Measurements from ENCODE around the gene HEXD.
"Not testable (repeated sequence)": the region's sequence is repeated elsewhere in the genome, so short reads cannot be mapped to it uniquely, and the experiment has no call there.

The HEXD gene

DNA sequence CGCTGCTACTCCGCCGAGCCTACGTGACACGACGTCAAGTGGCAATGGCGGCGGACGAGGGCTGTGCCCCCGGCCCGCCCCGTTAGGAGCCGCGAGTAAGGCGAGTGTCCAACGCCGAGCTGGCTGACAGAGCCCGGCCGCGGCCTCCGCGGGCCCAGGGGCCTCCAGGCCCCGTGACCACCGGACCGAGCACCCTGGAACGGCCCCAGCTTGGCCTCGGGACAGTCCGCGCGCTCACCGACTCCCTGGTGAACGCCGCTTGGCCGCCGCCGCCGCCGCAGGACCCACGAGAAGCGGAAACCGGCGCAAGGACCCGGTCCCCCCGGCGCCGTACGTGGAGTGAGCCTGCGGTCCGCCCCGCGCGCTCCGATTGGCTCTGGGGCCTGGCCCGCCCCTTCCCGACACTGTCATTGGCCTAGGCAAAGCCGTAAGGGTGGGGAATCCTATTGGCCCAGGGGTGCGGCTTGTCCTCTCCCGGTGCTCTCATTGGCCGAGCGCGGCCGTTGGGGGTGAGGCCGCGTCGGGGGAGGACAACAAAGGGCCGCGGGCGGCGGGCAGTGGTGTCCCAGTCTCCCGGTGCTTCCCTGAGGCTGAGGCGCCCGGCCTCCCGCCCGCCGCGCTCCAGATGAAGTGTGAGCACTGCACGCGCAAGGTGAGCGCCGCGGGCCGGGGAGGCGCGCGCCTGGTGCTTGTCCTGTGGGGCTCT is 40.2 kb downstream of the HEXD start, which contains the start of gene NARF:
Gene NARF (plus strand): TSS at position 563 of the 706 bp plus-strand sequence. CDS start 63 bp downstream, at position 626.
- DNase-seq (ENCODE audit: low read depth), result peak; percentile 97

DNA sequence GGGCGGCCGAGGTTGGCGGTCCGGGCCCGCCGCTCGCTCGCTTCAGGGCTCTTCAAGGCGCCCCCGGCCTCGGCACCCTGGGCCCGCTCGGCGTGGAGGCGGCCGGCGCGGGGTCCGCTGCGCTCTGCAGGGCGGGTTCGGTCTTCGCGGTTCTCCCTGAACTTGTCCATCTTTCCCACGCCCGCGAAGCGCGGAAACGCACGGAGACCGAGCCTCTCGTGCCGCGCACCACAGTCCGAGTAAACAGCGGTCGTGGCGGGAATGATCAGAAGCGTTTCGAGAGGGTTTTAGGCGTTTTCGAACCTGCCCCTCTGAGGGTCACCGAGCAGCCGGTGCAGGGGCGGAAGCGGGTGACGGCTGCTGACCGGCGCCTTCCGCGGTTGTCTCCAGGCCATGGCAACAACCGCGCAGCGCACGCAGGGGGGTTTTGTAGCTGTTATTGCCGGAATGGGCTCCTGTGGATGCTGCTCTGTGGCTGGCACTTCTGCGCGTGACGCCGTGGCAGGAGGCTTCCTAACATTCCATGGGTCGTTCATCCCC is 40.8 kb downstream of the HEXD start:
- peak; percentile 43 for DNase-seq (ENCODE audit: low read depth)

DNA sequence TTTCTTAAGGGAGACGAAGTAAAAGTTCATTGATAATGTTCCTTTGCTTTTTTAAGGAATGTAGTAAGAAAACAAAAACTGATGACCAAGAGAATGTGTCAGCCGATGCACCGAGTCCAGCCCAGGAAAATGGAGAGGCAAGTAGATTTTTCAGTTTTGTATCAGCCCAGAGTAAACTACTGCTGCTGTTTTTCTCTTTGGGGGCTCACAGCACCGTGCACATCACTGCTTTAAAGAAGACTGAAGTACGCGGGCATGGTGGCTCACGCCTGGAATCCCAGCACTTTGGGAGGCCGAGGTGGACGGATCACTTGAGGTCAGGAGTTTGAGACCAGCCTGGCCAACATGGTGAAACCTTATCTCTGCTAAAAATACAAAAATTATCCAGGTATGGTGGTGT is 41.8 kb downstream of the HEXD start:
- DNase-seq (ENCODE audit: low read depth), result not testable (repeated sequence)

DNA sequence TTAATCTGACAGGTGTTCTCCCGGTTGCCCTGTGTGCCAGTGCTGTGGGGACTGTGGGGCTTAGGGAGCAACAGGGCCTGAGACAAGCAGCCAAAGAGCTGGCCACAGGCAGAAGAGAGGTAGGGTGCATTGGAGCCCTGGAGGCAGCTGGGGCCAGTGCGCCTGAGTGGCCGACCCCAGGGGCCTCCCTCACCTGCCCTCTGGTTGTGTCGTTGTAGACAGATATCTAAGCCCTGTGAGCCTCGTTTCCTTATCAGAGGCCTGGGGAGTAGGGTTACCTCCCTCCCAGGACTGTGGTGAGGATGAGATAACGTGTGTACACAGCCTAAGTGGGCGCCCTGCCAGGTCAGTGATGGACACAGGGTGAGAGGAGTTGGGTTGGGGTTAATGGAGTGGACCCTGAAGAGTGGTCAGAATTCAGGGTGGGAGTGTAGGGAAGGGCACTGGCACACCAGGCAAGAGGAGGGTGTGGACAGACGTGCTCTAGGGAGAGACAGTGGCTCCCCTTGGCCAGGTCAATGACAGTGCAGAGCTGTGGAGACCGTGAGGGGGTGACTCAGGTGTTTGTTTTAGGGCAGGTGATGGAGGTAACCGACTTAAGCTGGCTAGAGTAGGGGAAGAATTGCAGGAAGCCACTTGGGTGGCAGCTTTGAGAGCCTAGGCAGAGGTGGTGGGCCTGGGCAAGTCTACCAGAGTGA is 43.8 kb downstream of the HEXD start:
- DNase-seq (ENCODE audit: low read depth), result peak; percentile 25

DNA sequence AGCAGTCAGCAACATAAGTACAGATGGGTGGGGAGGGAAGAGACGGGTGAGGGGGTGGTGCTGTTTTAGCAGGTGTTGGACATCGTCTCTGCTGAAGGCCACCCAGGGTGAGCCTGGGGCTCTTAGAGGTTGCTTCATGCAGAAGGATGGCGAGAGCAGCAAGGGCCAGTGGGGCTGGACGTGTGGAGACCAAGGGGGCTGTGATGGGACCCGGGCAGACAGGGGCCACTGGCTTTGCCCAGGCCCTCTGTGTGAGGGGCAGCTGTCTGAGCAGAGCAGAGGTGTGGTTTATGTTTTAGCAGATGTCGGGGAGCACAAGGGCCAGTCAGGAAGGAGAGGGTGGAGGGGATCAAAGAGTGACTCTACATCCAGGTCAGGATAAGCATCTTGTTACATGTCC is 45.2 kb downstream of the HEXD start:
- no peak for DNase-seq (ENCODE audit: low read depth)

DNA sequence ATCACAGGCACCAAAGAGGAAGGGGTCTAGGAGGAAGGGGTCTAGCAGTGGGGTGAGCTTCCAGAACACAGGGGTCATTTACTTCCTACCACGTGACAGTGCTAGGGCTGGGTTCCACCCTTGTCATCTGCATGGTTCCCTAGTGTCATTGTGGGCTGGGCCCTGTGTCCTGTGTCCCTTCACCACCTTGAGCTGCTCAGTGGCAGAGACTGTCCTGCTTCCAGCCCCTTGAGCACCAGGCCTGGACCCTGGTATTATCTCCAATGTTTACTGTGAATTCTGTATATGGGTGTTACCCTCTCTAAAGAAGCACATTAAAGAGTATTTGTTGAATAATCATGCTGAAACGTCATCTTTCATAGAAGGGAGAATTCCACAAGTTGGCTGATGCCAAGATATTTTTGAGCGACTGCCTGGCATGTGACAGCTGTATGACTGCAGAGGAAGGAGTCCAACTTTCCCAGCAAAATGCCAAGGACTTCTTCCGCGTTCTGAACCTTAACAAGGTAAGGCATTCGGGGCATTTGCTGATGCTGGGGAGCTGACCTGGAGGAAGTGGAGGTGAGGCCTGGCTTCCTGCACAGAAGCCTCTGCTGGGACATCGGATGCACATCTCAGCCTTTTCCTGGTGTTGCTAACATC is 45.9 kb downstream of the HEXD start:
- no peak for DNase-seq (ENCODE audit: low read depth)

DNA sequence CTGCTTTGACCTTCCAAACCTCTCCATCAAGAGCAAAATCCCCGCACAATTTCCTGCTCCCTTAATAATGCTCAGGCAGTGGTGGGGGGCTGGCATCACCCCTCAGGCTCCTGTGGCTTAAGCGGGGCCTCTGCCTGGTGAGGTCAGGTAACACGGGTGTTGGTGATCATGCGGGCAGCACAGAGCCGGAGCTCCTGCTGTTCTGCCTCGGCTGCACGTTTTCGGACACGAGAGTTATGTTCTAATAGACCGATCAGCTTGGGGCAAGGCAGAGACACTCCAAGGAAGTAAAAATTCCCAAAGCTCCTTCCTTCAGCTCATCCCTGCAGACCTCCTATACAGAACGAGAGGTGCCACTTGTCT is 46.4 kb downstream of the HEXD start:
- no peak for DNase-seq (ENCODE audit: low read depth)

DNA sequence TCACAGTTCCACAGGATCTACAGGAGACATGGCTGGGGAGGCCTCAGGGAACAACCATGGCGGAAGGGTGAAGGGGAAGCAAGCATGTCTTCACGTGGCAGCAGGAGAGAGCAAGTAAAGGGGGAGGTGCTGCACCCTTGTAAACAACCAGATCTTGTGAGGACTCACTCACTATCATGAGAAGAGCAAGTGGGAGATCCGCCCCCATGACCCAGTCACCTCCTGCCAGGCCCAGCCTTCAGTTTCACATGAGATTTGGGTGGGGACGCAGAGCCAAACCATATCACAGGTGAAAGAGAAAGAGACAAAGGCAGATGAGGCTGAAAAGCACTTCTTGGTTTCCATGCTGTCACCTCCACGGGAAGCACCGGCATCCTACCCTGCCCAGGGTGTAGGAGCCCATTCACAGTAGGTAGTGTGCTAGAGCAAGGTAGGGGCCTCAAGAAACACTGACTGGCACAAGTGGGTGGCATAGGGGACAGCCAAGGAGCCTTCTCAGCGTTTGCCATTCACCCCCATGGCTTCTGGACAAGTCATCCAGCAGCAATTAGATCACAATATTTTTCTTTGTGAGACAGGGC is 47.0 kb downstream of the HEXD start:
- DNase-seq (ENCODE audit: low read depth), result no peak

DNA sequence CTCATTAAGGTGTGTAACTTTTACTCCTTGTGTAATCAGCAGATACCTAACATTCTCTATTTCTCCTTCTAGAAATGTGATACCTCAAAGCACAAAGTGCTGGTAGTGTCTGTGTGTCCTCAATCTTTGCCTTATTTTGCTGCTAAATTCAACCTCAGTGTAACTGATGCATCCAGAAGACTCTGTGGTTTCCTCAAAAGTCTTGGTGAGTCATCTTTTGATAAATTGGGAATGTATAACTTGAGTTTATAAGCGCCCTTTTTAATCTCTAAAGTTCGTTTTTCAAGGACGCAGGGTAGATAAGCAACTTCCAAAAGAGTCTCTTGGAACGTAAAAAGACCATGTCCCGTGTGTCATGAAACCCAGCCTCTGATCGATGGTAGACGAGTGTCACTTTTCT is 50.5 kb downstream of the HEXD start:
- DNase-seq (ENCODE audit: low read depth), result peak; percentile 76

DNA sequence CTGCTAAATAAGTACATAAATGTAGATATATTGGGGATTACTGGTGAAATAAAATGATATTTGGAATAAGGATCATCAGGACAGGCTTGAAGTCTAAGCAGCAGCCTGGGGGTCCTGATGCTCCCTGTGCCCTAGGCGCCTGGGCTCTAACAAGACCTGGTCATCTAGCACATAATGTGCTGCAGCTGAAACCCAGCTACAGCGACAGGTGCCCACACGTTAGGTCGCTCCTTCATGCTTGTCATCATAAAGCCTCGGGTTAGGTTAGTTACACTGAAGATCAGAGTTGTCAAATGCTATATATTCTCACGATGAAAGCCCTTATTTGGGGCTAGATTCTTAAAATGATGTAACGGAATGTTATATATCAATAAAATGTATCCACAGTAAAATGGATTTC is 51.9 kb downstream of the HEXD start:
- no peak for DNase-seq (ENCODE audit: low read depth)

DNA sequence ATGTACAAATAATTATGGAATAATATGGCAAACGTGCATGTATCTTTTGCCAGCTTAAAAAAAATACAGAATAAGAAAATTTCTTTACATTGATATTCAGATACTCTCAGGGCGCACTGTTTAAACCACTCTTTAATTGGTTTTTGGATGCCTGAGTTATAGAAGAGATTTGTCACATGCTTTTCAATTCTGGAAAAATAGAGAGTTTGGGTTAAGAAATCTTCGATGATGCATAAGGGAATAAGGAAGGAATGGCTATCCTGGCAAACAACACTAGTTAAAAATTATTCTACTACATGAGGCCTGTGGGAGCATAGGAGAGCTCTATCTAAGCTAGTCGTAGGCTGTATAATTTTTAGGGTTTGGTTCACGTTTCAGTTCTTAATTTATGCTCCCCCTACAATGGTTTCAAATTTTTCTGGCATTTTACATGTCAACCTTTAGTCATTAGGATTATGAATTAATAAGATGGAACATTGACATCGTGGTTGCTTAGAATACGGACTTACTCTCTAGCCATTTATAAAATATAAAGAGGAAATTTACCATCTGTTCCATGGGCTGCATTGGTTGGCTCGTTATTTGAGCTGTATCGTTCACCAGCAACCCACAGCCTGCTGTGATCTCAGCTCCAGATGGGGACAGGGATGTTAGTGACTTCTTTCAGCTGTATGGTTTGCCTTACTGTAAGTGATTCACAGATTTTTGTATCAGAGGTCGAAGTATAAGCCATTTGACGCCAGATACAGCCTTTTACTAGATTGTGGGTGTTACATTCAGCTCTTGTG is 56.3 kb downstream of the HEXD start:
- no peak for DNase-seq (ENCODE audit: low read depth)

DNA sequence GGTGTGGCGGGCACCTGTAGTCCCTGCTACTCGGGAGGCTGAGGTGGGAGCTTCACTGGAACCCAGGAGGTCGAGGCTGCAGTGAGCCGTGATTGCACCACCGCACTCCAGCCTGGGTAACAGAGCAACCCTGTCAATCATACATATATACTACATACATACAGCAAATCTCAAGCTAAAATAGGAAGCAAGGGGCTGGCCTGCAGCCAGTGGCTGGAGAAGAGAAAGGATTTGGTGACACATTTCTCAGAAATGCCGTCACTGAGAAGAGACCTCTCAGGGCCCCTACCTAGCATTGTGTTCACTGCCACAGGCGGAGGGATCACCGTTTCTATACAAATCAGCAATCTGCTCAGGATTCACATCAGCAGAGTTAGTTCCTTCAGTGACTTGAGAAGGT is 57.3 kb downstream of the HEXD start:
- no peak for DNase-seq (ENCODE audit: low read depth)

DNA sequence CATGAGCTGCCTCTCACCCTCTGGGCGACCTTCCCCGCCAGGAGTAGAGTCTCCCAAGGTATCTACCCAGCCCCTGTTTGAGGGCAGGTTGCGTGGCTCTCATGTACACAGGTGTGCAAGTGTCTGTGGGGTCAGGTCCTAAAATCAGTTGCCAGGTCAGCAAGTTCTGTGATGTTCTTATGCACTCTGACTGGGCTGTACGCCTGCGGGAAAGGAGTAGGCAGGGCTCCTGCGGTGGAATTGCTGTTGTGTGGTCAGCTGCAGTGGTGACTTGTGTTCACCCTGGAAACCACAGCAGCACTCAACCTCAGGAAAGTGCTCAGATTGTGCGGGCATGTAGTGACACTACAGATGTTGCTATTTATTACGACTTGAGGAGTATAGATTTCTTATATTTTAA is 59.8 kb downstream of the HEXD start:
- DNase-seq (ENCODE audit: low read depth), result no peak

DNA sequence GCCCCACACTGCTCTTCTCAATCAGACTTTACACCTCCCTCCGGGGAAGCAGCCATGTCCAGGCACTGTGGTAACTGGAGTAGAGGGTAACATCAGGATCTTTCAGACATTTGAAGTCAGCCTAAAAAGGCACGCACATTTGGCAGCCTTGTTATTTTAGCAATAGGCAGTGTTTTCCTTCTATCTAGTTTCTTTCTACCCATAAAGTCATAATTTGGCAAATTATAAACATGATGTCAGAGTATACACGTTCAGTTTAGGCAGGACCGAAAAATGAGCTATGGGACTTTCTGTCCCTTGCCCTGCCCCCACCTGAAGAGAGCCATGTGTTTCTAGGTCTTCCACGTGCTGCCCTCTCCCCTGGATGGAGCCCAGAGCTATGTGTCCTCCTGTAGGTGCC is 61.5 kb downstream of the HEXD start:
- DNase-seq (ENCODE audit: low read depth), result no peak

DNA sequence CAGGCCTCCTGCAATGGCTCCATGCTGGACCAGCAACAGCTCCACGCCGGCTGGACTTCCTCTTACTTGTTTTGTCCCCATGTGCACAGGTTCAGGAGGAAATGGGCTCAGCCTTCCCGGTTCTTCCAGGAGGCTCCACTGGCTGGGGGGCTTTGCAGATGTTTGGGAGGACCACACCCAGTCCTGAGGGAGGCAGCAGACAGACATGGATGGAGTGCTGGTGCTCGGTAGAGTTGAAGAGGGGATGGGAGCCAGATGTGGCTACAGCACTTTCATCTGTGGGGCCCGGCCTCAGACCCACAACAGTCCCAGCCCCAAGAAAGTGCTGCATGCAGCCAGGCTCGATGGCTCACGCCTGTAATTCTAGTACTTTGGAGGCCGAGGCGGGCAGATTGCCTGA is 62.2 kb downstream of the HEXD start:
- no peak for DNase-seq (ENCODE audit: low read depth)

DNA sequence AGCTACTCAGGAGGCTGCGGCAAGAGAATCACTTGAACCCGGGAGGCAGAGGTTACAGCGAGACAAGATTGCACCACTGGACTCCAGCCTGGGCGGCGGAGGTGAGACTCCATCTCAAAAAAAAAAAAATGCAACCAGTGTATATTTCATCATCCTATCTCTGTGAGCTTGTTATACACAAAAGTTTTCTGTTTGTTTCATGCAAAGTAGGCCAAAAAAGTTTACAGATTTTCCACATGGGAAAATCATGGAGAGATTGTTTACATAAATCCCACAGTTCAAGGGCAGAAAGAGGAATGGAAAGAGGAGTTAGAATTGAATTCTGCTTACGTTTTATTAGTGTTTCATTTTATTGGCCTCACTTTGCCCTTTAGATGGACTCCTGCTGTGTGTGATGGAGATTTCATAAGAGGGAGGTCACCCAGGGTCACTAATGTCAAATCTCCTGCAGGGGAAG is 65.1 kb downstream of the HEXD start:
- DNase-seq (ENCODE audit: low read depth), result no peak

DNA sequence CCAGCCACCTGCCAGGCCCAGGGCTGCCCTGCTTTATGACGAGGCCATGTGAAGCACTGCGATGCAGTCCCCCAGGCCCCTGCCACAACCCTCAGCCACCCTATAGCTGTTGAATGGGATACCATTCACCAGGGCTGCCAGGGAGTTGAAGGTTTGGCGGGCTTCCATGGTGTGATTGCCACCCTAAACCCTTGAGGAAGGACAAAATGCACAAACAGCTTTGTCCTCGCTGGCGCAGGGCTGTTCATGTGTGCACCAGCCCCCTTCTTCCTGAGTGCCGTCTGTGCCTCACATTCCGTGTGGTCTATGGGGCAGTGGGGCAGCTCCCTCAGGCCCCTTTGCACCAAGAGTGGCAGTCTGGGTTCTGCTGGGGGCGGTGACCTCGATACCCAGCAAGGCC is 65.7 kb downstream of the HEXD start:
- DNase-seq (ENCODE audit: low read depth), result no peak

DNA sequence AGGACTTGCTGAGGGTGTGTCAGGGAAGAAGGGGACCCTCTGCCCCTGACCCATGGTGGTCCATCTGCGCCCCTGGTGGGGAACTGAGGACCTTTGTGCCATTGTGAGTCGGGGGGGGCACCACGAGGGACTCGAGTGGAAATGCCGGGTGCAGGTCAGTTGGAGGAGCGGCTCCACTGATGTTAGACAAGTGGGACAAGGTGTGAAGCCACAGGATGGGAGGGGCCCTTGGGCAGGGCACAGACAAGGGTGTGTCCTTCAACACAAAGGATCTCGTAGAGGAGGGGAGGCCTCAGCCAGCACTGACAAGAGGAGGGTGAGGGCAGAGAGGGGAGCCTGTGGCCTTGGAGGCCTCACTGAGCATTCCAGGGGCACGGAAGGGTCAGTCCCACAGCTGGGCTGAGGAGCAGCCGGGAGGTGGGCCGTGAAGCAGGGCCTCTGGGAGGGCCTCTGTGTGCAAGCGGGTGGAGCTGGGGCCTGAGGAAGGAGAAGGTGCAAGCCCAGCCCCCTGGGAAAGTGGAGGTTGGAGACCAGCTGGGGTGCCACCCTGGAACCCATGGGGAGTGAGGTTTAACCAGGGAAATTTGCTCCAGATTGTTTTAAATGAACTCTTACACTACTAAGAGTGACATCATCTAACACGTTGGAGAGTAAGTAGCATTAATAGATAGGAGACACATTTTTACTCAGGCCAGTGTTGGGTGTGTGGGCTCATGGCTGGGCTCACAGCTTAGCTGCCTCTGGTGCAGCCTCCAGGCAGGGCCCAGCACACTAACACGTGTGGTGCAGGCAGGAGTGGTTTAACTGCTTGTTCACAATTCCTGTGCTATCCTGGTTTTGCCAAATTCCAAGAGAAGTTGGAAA is 68.3 kb downstream of the HEXD start:
- DNase-seq (ENCODE audit: low read depth), result no peak

DNA sequence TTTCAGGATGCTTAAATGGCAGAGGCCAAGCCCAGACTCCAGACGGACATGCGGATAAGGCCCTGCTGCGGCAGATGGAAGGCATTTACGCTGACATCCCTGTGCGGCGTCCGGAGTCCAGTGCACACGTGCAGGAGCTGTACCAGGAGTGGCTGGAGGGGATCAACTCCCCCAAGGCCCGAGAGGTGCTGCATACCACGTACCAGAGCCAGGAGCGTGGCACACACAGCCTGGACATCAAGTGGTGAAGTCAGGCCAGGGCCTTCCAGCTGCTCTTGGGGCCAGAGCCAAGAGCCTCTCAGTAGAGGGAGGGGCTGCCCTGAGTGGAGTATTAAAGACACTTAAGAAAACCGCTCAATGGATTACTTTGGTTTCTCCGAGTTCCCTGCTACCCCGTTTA is 69.8 kb downstream of the HEXD start:
- no peak for DNase-seq (ENCODE audit: low read depth)

DNA sequence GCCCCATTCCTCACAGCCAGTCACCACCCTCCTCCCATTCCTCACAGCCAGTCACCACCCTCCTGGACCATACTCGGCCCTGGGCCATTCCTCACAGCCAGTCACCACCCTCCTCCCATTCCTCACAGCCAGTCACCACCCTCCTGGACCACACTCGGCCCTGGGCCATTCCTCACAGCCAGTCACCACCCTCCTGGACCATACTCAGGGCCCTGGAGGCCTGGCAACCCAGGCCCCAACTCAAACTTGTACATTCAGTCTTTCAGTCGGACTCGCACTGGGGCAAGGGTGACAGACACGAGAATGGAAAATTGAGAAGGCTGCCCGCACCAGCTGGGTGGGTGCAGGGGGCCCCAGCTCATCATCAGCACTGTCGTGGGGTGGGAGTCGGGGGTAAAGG is 71.0 kb downstream of the HEXD start:
- DNase-seq (ENCODE audit: low read depth), result peak; percentile 48

Data from amniotic epithelial cell (primary cell).